Activated CD8-positive, alpha-beta memory T cell treated with anti-CD3 and anti-CD28 coated beads for 1 hour (primary cell): ENCODE data around the gene ATP6V1E1.

Experiments
- DNase-seq, 2 donors: peaks; one replicate each; pipeline ENCODE4 v3.0.0-alpha.2; 2020; ENCODE audit warnings: low read depth in 1 of 2; ENCODE audit errors: extremely low read depth in 1 of 2

Gene ATP6V1E1

GRCh38 chr22:17634696-17635095, 6.1 kb upstream of the ATP6V1E1 start:
- no peak for DNase-seq

GRCh38 chr22:17633998-17634323, 5.4 kb upstream of the ATP6V1E1 start:
- no peak for DNase-seq

GRCh38 chr22:17633217-17633997, 4.9 kb upstream of the ATP6V1E1 start:
- DNase-seq, result no peak

GRCh38 chr22:17631076-17631565, 2.6 kb upstream of the ATP6V1E1 start:
- no peak for DNase-seq

GRCh38 chr22:17629641-17630040, 1.1 kb upstream of the ATP6V1E1 start:
- DNase-seq, result no peak

GRCh38 chr22:17629173-17629489, 582 bp upstream of the ATP6V1E1 start:
- DNase-seq, result no peak

GRCh38 chr22:17627961-17628405, 566 bp downstream of the ATP6V1E1 start:
- no peak for DNase-seq

- DNase-seq, result no peak
Observed at GRCh38 chr22:17613280-17613679, 15.3 kb downstream of the ATP6V1E1 start.

GRCh38 chr22:17612057-17612456, 16.5 kb downstream of the ATP6V1E1 start:
- DNase-seq, result no peak

GRCh38 chr22:17607891-17608521, 20.5 kb downstream of the ATP6V1E1 start:
- no peak for DNase-seq

- no peak for DNase-seq
Observed at GRCh38 chr22:17606496-17606895, 22.1 kb downstream of the ATP6V1E1 start.

GRCh38 chr22:17603668-17604067, 24.9 kb downstream of the ATP6V1E1 start:
- DNase-seq, result no peak

- no peak for DNase-seq
Observed at GRCh38 chr22:17601031-17601430, 27.5 kb downstream of the ATP6V1E1 start.

- DNase-seq, result no peak
Observed at GRCh38 chr22:17598318-17598717, 30.2 kb downstream of the ATP6V1E1 start.

- no peak for DNase-seq
Observed at GRCh38 chr22:17597217-17597616, 31.3 kb downstream of the ATP6V1E1 start.

GRCh38 chr22:17596226-17596625, 32.3 kb downstream of the ATP6V1E1 start:
- no peak for DNase-seq

- no peak for DNase-seq
Observed at GRCh38 chr22:17592201-17592600, 36.3 kb downstream of the ATP6V1E1 start.

GRCh38 chr22:17590586-17590985, 38.0 kb downstream of the ATP6V1E1 start:
- DNase-seq, result no peak

GRCh38 chr22:17589810-17590375, 38.7 kb downstream of the ATP6V1E1 start:
- no peak for DNase-seq

GRCh38 chr22:17588606-17589005, 39.9 kb downstream of the ATP6V1E1 start:
- no peak for DNase-seq

- no peak for DNase-seq
Observed at GRCh38 chr22:17587629-17588028, 40.9 kb downstream of the ATP6V1E1 start.

GRCh38 chr22:17586831-17587440, 41.6 kb downstream of the ATP6V1E1 start:
- DNase-seq, result no peak
